Stimulated activated CD4-positive, alpha-beta T cell treated with anti-CD3 and anti-CD28 coated beads, Interleukin-4, amount 100 ng/mL, for 48 hours (primary cell): ENCODE data around the gene ZRANB1.

Source experiments
- DNase-seq, 2 donors: peaks; one replicate each; pipeline ENCODE4 v3.0.0-alpha.2; 2020; ENCODE audit warnings: low read depth in 2 of 2

The ZRANB1 gene

DNA sequence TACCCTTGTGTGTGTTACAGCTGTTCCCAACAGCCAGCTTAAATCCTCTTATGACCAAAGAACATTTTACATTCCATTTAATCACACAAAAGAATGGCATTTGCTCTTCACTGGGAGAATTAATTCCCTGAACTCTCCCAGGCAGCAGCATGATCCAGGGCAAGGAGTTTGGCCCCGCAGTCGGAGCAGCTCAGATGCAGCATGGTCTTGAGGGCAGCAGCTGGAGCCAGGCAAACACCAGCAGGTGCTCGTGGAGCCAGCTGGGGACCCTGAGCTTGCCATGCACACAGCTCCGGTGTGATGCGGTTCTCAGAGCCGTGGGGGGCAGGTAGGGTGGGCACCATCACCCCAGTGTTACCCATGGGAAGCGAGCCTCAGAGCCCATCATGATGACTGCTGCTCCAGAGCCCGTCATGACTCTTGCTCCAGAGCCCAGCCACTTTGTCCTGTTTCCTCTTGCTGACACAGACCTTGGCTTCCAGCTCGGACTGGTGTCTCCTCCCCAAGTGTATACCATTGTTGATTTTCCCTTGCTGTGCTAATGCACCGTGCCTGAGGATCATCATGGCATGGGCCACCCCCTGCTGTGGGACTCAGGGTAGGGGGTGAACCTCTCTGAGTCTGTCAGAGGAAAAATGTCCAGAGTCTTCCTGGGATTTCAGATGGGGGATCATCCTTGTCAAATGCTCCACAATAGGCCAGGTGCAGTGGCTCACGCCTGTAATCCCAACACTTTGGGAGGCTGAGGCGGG lies 75.8 kb downstream of the ZRANB1 start:
- DNase-seq, result no peak

DNA sequence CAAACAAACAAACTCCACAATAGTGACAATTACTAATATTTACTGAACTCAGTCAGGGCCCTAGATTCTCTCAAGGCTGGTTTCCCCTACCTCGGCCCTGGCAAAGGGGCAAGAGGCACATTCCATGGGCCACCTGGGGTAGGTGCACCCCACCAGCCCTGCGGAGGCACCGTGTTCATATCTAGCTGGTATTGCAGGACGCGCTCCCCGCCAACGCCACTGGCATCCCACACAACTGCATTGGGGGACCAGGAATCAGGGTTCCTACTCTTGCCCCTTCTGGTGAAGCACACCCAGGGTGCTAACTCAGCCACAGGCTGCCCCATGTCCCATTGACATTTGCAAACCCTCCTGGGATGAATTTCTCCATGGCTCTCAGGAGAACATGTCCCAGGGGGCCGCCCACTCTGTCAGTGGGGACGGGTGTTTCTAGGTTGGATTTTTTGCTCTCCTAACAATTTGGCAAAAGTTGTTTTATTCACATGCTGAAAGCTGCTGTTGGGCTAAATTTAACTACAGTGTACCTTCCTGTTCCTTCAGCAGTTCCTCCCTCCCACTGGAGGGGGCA lies 76.7 kb downstream of the ZRANB1 start:
- no peak for DNase-seq

DNA sequence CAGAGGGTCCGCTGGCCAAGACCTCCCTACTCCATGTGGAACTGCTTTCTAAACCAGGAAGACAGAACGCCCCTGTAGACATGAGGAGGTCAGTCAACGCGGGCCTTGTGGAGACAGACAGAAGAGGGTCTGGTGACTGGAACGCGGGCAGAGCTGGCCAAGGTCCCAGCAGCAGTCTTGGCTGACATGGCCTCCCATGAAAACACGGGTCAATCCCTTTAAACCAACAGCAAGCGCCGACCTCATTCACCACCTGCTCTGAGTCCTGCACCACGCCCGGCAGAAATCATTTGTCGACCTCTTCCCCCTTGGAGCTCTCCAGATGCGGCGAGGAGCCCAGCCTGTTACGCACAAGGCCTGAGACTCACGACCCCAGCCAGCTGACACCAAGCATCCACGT lies 78.5 kb downstream of the ZRANB1 start:
- no peak for DNase-seq

DNA sequence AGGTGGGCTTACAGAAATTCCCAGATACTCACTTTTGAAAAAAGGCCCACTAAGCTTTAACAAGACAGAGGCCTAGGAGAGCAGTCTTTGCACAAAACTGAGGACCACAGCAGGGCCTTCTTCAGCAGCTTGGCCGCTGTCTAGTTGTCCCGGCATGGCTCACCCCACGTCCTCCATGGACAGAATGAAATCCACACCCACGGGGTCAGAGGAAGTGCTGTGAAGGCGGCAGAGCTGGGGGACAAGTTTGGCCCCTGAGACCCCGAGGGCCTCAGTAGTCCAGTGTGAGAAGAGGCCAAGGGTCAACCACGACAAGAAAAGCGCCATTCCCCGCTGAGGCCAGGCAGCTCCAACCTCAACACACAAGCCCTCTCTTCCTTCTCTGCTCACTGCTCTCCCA lies 78.9 kb downstream of the ZRANB1 start:
- DNase-seq, result no peak

DNA sequence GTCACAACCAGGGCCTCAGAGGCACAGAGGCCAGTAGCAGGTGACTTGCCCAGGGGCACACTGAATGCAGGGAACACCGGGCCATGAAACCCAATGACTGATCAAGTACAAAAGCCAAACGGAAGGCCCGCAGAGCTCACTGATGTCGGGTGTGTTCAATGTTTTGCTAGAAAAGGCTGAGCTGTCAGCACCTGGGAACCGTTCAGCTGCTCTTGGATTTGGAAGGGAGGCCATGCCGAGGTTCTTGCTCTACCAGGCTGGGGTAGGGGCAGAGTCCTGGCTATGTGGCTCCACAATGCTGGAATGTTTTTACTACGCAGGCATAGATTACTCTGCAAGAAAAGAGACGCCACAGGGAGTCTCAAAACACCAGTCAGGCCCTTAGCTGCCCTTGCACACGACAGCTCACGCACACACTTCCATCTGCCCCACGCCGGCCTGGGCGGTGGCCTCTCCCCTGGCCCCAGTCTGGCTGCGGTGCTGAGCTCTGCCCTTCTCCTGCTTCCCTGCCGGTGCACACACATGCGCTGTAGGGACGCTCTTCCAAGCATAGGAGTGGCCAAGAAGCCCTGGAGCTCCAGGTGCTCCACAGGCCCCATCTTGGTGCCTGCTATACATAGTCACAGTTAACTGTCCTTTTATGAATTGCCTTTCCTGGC lies 79.9 kb downstream of the ZRANB1 start:
- no peak for DNase-seq

DNA sequence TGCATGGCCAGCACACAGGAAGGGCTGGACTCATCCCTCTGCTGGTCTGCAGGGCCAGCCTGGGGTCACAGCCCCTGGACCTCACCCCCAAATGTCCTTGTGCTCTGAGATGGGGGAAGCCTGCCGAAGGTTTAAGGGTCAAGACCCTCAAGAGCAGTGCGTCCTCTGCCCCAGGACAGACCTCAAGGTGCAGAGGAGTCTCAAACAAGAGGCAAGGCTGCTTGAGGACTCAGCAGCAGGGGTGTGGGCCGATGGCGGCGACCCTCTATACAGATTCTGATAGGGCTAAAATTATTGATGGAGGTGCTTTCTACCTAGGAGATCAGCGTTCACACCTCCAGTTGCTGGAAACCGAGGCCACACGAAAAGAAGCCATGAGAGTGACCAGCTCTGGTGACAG lies 80.7 kb downstream of the ZRANB1 start:
- no peak for DNase-seq

DNA sequence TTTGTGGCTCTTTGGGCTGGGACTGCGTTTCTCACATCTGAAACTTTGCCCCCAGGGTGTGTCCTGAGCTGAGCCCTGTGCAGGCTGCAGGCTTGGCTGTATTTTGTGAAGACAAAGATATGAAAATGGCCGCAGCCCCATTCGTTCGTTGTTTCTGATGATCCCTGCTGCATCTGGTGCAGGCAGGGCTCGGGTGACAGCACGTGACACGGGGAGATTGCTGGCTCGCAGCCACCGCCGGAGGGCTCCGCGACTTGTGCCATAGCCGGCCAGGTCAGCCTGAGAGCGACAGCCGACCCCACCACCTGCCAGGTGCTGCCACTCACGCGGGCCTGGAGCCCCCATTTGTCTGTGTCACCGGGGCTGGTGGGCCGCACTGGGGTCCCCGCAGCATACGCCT lies 81.3 kb downstream of the ZRANB1 start:
- DNase-seq, result no peak

DNA sequence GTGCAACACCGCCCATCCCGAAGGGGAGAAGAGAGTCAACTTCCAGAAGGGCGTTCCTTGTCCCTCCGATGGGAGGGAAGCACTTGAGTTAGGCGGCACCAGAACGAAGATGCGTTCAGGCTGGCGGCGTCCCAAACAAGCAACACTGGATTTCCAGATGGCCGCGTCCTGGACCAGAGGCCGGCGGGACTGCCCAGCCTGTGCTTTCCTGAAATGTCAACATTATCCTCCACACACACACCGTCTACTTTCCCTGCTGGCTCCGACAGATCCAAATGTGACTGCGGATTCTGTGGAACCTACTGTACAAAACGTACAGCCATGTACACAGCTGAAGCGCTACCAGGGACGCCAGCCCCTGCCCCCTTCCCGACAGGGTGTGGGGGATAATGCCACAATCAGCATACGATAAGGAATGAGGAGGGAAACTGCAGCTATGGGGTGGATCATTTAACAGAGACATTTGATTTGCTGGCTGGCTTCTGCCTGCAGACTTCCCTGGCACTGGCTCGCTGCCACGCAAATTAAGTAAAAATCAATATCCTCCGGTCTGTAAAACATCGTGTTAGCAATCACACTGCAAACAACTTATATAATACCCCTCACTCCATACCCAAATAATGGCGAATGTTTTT lies 82.1 kb downstream of the ZRANB1 start:
- DNase-seq, result no peak

DNA sequence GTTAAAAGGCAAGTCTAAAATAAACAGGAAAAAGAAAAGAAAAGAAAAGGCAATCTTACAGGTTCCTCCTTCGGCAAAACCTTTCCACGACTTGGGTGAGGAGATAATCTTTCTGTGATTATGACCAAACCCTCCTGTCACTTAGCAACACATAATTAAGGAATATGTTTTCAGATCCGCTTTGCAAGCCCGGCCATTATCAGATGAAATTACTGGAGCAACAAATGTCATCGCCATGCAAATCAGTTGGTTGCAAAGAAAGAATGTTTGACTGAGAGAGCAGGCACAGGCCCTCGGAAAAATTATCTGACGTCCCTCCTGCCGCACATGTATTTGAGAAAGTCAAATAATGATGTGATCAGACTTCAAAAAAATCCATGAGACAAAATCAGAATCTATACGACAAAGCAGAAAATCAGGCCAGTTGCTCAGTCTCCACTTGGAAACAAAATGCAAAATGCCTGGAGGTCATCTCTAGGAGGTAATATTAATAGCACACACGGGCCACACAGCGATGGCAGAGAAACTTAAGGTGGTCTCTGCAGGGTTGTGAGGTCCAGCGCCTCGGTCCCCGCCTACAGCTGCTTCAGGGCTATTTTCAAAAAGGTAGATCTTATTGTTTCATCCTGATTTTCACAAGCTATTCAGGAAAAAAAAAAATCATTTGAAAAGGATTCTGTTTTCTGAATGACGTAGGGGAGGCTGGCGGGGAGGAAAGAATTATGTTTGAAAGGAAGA lies 82.7 kb downstream of the ZRANB1 start:
- DNase-seq, result no peak

DNA sequence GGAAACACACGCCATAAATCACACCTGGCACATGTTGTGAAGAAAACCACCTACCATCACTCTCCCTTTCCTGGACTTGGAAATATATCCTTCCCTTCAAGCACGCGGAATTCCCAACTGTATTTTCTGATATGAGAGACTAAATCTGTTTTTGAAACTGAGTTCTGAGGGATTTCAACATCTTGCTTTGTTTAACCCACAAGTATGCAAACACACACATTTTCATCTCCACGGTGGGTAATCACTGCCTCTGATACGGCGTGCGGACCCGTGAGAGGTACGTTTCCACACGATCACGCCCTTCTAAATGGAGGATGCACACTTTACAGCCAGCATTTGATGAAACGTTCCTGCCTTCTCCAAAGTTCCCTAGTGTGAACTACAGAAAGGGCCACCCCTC lies 83.4 kb downstream of the ZRANB1 start:
- DNase-seq, result no peak

DNA sequence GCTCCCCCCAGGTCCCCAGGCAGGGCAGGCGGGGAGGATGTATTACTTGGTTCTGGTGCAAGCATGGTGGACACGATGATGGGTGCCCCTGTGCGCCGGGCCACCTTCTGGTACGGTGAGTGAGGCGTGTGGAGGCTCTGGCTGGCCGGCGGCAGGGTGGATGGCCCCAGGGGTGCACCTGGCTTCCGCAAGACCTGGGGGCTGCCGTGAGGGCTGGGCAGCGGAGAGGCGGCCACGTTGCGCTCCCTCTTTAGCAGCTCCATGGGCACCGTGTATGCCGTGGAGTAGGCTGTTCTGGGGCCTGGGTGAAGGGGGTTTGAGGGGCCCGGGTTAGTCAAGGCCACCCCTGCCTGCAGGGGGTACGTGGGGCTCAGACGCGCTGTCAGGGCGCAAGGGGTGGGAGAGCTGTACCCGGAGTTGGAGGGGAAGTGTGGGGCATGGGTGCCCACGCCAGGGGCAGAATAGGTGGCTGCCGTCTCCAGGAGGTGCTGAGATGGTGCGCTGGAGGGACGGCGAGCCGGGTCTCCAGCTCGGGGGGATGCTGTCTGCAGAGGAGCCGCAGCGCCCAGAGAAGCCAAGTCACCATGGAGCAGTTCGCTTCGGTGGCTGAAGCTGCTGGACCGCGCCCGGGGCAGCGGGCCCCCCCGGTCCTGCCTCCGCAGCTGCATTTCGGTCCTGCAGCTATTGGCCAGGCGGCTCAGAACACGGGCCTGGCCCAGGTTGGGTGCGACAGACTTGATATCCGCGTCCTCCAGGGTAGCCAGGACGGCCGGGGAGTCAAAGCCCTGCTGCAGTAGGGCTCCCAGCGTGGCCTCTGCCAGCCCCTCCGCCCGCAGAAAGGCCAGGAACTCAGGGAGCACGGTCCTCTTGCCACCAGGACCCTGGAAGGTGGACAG lies 84.4 kb downstream of the ZRANB1 start:
- no peak for DNase-seq

DNA sequence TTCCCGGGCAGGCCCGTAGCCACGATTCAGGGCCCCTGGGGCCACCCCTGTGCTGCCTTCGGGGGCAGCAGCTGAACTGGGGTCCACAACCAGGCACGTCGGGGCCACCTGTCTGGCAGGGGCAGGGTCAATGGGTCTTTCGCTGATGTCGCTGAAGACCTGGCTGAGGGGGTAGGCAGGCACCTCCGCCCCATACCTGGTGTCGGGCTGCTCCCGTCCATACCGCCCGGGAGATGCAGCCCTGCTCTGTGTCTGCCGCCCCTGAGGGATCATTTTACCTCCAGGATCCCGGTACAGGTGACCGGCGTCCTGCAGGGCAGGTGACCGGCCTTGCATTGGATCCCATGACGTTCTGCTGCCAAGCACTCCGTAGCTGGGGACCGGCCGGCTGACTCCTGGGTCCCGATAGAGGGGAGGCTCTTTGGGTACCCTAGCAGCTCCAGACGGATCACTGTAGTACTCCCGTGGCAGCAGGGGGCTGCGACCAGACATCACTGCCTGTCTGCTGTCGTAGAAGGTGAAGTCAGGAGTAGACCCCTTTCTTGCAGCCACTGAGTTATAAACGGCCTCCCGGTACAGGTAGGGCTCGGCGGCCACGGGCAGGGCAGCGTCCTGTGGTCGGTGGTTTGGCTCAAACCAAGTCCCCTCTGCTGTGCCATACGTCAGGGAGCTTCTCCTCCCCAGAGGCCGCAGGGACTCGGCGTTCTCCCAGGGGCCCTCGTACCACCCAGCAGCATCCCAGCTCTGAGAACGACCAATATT lies 85.2 kb downstream of the ZRANB1 start:
- no peak for DNase-seq

DNA sequence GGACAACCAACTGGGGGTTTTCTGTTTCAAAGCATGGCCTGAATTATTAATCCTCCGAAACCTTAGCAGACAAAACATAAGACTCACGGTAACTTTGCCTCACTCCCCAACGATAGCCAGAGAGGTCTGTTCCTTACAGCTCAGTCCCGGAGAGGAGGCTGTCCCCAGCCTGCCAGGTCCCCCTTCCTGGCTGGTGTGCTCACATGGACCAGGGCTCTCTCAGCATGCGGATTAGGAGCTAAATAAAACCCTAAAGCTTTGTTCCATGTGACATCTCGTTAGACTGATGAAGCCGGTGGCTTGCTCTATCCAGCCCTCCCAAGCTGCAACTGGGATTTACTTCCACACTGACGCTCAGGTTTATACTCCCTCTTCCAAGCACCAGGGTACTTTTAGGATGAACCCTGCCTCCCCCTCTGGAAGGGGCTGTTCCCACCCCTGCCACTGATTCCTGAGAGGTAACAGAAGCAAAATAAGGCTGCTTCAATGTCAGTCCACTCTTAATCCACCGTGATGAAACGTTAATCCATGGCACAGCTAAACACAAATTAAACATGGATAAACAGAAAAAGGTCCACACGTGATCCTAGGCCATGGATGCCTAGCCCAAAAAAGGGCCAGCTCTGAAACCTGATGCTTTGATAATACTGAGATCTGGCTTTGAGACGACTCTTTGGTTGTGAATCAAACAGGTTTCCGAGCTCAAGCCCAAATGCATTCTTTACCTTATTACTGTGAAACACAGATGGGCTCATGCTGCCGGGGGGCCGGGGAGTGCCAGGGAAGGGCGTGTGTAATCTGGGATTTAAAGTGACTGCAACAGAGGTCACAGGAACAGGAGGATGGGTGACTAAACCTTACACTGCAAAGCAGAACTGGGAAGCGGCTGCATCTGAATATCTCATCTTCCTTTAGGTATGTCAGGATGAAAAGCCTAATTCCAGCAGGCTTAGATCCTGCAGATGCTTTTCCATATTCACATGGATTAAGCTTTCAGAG lies 86.2 kb downstream of the ZRANB1 start:
- DNase-seq, result no peak

DNA sequence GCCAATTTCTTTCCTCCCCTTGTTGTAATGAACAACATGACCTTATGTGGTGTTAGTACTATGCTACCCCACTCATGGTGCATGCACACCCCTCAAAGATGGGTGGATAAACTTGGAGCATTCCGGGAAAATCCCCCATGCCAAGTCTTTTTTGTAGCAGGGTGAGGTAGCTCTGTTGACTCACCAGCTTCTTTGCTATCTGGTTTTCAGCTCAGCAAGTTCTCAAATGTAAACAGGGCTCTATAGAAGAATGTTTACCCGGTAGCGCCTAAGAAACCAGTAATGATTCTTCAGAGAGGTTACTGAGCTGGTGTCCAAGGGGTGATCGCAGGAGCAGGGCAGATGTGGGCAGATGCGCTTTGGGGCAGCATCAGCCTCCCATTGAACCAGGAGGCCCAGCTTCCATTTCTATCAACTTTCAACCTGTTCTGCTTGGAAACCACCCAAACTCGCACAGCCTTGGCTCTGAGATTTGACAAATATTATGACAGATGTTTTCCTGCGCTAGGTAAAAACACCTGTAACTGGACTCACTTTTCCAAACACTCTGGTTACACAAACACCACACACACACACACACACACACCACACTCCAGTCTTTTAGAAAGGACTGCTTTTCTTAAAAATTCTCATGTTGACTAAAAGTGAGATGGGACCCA lies 87.8 kb downstream of the ZRANB1 start:
- DNase-seq, result no peak

DNA sequence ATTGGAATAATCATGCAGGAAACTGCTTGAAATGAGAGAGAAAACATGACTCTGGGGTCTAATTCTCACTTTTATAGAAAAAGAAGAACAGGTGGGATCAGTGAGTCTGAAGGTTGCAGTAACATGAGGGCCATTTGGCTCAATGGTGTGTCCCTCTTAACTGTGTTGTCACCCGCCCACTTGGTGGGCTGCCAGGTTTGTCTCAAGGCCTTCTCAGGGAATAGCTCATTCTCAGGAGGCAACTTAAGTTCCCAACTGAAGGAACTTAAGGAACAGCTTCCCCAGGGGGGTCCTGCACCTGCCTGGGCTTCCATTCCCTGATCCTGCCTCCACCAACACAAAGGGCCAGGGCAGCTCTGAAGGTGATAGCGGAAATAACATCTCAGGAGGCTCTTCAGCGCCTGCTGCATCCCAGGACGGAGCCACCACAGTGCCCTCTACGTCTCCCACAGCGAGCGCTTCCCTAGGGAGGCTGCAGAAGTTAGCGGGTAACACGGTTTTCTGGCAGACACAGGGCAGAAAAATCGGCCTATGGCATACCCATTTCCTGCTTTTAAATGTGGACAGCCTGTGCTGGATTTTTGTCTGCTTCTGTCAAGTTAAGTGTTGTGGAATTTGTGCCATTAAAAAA lies 88.8 kb downstream of the ZRANB1 start:
- DNase-seq, result no peak

DNA sequence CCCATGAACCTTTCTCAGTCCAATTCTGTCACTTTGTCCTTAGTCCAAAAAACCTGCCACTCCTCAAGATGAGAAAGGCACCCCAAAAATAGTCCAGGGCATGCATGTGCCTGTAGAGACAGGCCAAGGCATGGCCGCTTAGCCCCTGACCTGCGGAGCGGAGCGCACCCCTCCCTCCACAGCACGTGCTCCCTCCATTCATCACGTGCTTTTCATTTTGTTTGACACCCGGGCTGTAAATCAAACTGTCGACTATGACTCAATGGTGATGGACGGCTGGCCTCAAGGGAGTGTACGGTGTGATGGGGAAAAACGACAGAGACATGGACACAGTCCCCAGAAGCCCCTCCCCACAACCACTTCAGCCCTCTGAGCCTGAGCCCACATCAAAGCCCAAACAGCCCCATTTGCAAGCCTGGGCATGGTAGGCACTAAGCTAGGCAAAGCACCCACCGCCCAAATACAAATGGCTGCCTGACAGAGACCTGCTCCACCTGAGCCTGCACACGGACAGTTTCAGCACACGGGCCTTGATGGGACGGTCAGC lies 90.6 kb downstream of the ZRANB1 start:
- DNase-seq, result no peak

DNA sequence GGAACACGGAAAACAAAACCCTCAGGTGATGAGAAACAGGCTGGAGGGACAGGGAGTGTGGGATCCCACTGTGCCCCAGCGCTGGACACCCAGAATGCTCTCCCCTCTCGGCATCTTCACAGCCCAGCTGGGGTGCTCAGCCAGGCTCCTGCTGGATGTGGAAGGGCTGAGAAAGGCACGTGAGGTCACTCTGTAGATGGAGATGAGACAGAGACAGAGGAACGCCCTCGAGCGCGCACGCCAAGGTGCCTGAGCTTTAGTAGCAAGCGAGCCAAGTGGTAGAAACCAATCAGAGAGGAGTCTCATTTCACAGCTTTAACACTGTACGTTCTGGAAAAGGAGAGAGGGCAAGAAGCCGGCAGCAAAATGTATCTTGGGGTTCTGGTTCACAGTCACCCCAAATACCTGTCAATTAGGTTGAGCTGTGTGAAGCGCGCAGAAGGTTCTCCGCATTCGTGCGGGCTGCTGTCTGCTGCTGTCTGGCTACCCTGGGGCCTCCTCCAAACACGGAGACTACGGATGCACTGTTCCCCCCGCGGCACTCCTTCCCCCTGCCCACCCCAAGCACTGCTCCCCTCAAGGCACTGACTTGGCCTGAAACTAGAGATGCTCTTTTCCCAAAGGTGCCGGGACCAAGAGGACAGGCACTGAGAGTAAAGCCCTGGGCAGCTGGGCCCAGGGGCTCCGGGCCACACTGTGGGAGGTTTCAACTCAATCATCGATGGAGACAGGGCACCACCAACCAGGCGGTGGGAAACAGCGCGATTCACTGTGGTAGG lies 91.4 kb downstream of the ZRANB1 start:
- no peak for DNase-seq
